CD4-positive, alpha-beta T cell treated with Interferon gamma for 1 hour (primary cell): ENCODE results near the gene GLRA3.
"Not testable (repeated sequence)": the region's sequence is repeated elsewhere in the genome, so short reads cannot be mapped to it uniquely, and the experiment has no call there.

Experiments
- DNase-seq: peaks from one replicate; pipeline ENCODE4 v3.0.0-alpha.2; 2020

The GLRA3 gene

DNA sequence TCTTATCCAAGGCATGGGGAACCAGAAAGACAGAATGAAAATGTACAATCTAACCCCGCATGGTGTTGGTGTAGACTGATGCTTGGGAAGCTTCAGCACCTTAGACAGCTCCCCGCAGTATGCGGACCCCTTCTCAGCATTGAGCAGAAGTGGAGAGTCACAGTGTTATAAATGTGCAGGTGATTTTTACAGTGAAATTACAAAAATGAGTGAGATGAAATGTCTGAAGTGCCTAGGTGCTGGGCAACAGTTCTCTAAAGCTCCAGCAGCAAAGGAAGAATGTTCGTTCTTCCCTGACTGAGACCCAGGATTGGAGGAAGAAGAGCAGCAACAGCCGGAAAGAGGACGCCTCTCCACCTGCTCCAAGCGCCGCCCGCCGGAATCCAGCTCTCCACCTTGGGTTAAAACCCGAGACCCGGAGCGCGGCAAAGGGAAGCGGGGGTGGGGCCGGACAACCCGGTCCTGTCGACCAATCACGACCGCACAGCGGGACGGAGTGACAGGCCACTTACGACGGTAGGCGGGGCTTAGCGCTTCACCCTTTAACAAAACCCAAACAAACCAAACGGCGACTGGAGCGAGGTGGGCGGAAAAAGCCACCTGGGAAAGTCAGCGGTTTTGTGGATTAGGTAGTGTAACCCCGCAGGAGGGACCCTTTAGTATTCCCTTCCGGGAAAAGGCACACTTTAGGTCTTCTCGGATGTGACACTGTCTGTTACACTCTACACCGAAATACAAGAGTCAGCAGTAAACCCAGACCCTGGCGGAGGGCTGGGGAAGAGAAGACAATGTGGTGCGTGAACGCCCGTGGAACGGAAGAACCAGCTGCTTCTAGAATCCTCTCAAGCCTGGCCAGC is at the start of gene GLRA3:
GLRA3 (minus strand) TSS at position 403 of the 857 bp plus-strand sequence. CDS start 436 bp downstream, outside the sequence.
- DNase-seq, result no peak

- DNase-seq, result no peak
Observed at GRCh38 chr4:174874898-174875297, 45.9 kb upstream of the GLRA3 start.

DNA sequence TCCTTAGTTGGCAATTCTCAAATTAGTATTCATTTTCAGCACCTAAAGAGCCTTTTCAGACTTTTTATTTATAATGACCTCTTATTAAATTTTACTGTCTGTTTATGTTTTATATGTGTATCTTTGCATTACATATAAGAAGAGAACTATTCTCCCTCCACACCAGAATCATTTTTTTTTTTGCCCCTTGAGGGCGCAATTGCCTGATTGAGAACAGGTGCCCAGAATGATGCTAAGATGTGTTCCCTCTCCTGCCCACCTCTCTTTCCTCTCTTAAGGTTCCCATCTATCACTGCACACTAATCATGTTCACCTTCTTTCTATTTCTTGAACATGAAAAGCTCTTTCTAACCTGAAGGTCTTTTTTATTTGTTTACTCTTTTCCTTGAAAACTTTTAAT is 44.9 kb upstream of the GLRA3 start:
- no peak for DNase-seq

DNA sequence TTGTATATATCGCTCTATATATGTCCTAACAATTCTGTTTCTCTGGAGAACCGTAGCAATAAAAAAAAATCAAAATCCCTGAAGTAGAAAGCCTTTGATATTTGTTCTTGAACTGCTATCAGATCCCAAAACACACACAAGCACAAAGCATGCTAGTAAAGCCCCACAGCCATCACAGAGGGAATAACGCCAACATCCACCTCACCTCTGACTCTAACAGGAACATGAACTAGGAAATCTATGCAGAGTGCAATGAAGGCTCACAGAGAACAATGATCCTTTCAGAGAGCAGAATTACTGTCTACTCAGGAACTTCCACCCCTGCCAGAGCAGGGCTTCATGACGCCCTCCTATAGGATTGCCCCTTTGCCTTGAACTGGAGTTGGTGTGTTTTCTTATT is 44.1 kb upstream of the GLRA3 start:
- DNase-seq, result not testable (repeated sequence)

DNA sequence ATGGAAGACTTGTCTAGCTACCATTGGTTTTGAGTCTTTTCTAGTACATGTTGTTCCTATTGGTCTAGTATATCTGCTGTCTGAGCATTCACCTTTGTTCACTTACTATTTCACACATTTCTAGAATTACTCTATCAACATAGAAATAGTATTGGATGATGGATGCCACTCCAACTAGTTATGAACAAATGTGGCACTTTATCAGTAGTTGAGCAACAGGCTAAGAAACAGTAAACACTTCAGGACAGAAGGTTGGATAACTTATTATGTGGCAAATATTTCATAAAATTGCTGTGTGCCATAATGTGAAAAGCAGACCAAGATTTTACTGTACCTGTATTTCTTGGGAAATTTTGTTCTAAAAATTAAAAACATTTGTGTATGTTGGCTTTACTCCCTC is 42.4 kb upstream of the GLRA3 start:
- DNase-seq, result no peak

GRCh38 chr4:174870311-174870710 is 41.3 kb upstream of the GLRA3 start:
- DNase-seq, result no peak

GRCh38 chr4:174869339-174869738 is 40.3 kb upstream of the GLRA3 start:
- no peak for DNase-seq

- DNase-seq, result no peak
Observed at GRCh38 chr4:174867903-174868302, 38.9 kb upstream of the GLRA3 start.

DNA sequence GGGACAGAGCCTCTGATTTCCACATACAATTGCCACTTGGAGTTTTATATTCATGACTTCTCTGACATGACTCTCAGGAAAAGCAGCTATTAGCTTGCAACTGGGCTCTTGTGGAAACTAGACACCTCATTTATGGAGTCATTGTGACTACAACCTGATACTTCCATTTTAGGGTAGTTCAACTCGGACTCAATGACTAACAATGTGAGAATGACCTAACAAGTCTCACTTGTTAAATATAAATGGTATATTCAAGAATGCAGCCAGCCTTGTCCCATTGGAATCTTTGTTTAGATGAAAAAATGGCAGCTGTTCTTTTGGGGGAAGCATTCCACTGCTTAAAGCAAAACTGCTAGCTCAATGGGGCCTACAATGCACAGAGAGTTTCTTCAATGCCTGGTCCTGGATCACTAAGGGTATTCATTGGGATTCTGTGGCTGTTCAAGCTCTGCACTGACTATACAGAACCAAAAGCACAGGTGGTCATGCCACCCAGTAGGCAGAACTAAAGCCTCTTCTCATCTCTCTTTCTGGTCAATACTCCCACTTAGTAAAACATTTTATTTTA is 36.5 kb upstream of the GLRA3 start:
- DNase-seq, result no peak

GRCh38 chr4:174864031-174864430 is 35.0 kb upstream of the GLRA3 start:
- DNase-seq, result no peak

DNA sequence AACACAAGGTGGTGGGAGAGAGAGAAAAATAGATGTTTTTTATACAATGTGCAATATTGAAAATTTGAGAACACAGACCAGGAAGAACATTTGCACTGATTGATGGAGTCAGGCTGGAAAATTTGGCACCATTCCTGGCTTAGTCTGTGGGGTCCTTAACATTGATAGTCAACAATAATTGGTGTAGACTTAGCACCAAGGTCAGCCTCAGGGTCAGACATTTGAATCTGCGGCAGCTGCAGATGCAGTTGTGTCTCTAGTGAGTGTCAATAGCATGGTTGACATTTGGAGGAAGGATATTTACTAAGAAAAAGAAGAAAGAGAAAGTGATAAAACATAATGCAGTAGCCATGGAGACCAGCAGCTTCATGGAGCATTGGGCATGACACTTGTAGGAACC is 31.5 kb upstream of the GLRA3 start:
- no peak for DNase-seq

- no peak for DNase-seq
Observed at GRCh38 chr4:174859904-174860303, 30.9 kb upstream of the GLRA3 start.

DNA sequence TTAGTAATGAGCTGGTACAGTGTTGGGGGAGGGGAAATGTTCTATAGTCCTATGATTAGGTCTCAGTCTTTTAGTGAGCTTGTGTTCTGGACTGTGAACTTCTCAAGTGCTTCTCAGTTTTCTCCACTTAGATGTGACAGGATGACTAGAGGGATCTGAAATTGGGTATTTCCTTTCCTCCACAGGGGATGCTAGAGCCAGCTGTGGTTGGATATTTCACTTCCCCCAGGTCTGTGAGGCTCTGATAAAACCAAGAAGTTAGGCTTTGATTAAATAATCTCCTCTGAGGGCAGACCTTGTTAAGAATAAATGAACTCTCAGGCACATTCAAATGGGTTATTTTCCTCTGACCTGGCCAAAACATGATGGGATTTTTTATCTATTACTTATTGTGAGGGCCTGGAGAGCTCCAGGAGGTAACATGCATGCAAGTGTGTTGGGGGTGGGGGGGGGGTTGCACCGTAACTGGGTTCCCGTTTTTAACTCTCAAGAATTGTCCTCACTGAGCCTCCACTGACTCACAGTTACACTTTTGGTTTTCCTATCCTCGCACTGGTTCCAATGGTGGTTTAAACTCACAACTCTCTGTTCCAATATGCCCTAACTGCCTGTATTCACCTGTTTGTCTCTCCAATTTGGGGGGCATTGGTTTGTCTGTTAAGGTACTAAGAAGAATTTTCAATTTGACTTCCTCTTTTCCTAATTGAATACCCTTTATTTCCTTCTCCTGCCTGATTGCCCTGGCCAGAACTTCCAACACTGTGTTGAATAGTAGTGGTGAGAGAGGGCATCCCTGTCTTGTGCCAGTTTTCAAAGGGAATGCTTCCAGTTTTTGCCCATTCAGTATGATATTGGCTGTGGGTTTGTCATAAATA is 28.1 kb upstream of the GLRA3 start:
- no peak for DNase-seq

GRCh38 chr4:174855050-174855449 is 26.0 kb upstream of the GLRA3 start:
- DNase-seq, result no peak

GRCh38 chr4:174853629-174854028 is 24.6 kb upstream of the GLRA3 start:
- no peak for DNase-seq

GRCh38 chr4:174848596-174848995 is 19.5 kb upstream of the GLRA3 start:
- DNase-seq, result no peak

GRCh38 chr4:174847801-174848427 is 18.9 kb upstream of the GLRA3 start:
- DNase-seq, result no peak

DNA sequence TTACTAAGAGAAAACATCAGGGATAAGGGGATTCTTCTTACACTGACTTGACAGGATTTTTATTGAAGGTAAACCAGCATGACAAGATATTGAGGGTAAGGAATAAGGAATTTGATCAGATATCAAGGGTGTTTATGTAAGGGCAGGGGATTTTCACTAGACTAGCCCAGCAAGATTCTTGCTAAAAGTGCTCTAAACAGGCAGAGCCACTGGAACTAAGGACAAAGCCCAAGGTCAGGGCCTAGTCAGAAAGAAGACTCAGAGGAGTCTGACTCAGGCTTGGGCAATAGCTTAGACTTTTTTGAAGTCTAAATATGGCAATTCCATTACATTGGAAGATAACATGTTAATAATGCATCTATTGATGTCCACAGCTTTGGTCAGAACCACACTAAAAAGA is 6.5 kb upstream of the GLRA3 start:
- no peak for DNase-seq

DNA sequence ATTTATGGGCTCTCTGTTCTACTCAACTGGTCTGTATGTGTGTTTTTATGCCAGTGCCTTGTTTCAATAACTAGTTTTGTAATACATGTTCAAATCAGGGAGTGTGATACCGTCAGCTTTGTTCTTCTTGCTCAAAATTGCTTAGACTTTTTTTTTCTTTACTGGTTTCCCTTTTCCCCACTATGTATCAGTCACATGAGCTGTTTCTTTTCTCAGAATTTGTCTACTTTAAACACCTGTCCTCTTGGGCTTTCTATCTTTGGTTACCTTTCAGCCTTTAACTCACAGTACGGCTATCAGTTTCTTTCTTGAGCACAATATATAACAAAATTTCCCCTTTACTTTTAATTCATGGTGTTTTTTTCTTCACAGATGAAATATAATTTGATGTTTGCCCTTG is 5.4 kb upstream of the GLRA3 start:
- DNase-seq, result no peak

DNA sequence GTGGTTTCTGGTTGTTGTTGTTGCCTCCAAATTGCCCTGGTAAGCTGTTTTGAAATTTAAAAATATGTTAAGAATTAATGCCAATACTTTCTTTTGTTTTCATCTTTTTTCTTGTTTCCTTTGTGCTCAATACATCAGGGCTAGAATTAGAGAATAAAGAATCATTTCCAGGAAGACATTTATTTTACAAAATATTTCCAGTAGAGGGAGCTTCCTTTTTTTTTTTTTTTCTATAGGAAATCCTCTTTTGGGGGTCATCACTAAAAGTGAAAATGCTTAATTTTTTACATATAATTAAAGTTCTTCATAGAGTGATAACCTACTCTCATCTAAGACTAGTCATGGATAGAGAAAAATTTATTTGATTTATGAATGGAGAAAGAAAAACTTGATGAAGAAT is 2.4 kb downstream of the GLRA3 start:
- DNase-seq, result no peak

- DNase-seq, result no peak
Observed at GRCh38 chr4:174815282-174815681, 13.8 kb downstream of the GLRA3 start.

DNA sequence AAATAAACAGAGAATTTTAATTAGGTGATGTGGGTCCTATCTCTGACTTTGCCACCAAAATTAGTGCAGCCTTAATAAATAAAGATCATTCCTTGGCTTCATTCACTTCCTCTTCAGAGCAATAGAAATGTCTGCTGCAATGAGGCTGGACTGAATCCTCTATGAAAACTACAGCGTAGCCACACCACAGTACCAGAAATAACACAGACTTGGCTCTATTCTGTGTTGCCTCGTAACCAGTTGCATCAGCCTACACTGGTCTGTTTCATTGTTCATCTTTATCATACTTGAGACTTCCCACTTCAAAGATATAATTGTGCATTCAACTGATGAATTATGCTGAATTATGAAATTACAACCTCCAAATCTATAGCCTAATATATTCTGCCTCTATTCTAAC is 15.8 kb downstream of the GLRA3 start:
- no peak for DNase-seq

DNA sequence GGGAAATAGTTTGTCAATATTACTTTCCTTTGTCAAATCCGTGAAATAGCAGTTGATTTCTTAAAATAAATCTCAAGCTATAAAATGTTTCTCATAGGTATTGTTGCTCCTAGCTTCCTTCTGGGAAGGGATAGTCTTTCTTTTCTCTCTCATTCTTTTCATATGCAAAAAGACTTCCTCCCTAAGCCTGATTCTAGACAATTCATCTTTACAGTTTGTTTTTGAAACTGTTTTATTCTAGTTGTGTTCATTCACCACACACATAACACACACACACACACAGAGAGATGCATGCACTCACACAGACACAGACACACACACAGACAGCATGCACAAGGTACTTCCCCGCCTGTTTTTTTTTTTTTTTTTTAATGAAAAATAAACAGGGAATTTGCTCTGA is 18.2 kb downstream of the GLRA3 start:
- DNase-seq, result no peak
